Mammary epithelial cell (primary cell): Measurements from ENCODE around the gene INSR.

Experiments used
- EZH2 ChIP-seq: IDR thresholded peaks from 2 replicates; pipeline ENCODE4 v1.6.1; 2012; ENCODE audit warnings: low read length, inconsistent platforms, borderline replicate concordance
- TF ChIP-seq, protein P1 (sequence below), 2 donors: IDR thresholded peaks in 1 of 2; conservative IDR thresholded peaks in 1 of 2; 2 replicates each; pipeline ENCODE4 v1.5.1; 2011 to 2012; ENCODE audit warnings: inconsistent platforms in 2 of 2, low read length in 2 of 2, mild to moderate bottlenecking in 2 of 2, control low read depth in 1 of 2, low read depth in 1 of 2; ENCODE audit not compliant: insufficient read depth in 1 of 2; ENCODE audit errors: extremely low read depth in 1 of 2

DNA sequence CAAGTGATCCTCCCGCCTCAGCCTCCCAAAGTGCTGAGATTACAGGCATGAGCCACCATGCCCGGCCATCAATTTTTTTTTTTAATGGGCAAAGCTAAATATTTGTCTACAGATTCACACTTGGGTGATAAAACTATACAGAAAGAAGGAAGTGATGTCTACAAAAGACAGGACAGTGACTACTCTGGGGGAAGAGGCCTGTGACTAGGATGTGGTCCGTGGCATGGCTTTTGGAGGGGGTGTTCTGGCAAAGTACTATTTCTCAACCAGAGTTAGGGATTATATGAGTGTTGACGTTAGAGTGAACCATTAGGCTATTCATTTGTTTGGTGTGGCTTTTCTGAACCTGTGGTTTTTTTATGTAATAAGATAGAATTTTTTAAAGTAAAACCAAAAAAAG, 42.7 kb downstream of the INSR start:
- TF ChIP-seq, protein P1, sequence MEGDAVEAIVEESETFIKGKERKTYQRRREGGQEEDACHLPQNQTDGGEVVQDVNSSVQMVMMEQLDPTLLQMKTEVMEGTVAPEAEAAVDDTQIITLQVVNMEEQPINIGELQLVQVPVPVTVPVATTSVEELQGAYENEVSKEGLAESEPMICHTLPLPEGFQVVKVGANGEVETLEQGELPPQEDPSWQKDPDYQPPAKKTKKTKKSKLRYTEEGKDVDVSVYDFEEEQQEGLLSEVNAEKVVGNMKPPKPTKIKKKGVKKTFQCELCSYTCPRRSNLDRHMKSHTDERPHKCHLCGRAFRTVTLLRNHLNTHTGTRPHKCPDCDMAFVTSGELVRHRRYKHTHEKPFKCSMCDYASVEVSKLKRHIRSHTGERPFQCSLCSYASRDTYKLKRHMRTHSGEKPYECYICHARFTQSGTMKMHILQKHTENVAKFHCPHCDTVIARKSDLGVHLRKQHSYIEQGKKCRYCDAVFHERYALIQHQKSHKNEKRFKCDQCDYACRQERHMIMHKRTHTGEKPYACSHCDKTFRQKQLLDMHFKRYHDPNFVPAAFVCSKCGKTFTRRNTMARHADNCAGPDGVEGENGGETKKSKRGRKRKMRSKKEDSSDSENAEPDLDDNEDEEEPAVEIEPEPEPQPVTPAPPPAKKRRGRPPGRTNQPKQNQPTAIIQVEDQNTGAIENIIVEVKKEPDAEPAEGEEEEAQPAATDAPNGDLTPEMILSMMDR (conservative IDR thresholded peaks at IDR 0.05 in 1 of 2, IDR thresholded peaks at IDR 0.05 in 1 of 2; ENCODE audit: extremely low read depth in 1 of 2, insufficient read depth in 1 of 2, low read depth in 1 of 2, low read length in 2 of 2): no peak
- no peak for TF ChIP-seq EZH2
